GM18511 (cell line): Measurements from ENCODE around the gene DDX3X.
A peak's percentile ranks its signal among the peaks of the same experiment; 100 is the strongest.
"Not testable (repeated sequence)": the region's sequence is repeated elsewhere in the genome, so short reads cannot be mapped to it uniquely, and the experiment has no call there.

Experiments used
- ATAC-seq: cut with Tn5 transposase; IDR thresholded peaks from one replicate; pipeline ENCODE4 v1.9.1; 2021; ENCODE audit warnings: mild to moderate bottlenecking, moderate library complexity; ENCODE audit not compliant: unreplicated experiment

The DDX3X gene

GRCh38 chrX:41333744-41334362 lies at the start of gene DDX3X:
DDX3X (plus strand) TSS chrX:41334162; CDS start chrX:41334253, 91 bp downstream.
- peak; percentile 62 for ATAC-seq

- not testable (repeated sequence) for ATAC-seq
Observed at GRCh38 chrX:41285928-41286327, 48.0 kb upstream of the DDX3X start.

GRCh38 chrX:41288641-41289040 lies 45.3 kb upstream of the DDX3X start:
- ATAC-seq = no peak

- ATAC-seq = no peak
Observed at GRCh38 chrX:41289095-41289494, 44.9 kb upstream of the DDX3X start.

GRCh38 chrX:41291309-41291708 lies 42.7 kb upstream of the DDX3X start:
- ATAC-seq = no peak

GRCh38 chrX:41293269-41293668 lies 40.7 kb upstream of the DDX3X start:
- ATAC-seq = no peak

- ATAC-seq = no peak
Observed at GRCh38 chrX:41300758-41301437, 33.1 kb upstream of the DDX3X start.

GRCh38 chrX:41301438-41301824 lies 32.5 kb upstream of the DDX3X start:
- ATAC-seq = peak; percentile 63

GRCh38 chrX:41302370-41302769 lies 31.6 kb upstream of the DDX3X start:
- no peak for ATAC-seq

- ATAC-seq = no peak
Observed at GRCh38 chrX:41303013-41303412, 30.9 kb upstream of the DDX3X start.

GRCh38 chrX:41304178-41304577 lies 29.8 kb upstream of the DDX3X start:
- ATAC-seq = no peak

GRCh38 chrX:41308884-41309647 lies 24.9 kb upstream of the DDX3X start:
- ATAC-seq = no peak

GRCh38 chrX:41312786-41313185 lies 21.2 kb upstream of the DDX3X start:
- ATAC-seq = no peak

GRCh38 chrX:41313419-41313818 lies 20.5 kb upstream of the DDX3X start:
- no peak for ATAC-seq

- ATAC-seq = no peak
Observed at GRCh38 chrX:41314204-41314603, 19.8 kb upstream of the DDX3X start.

- ATAC-seq = no peak
Observed at GRCh38 chrX:41314881-41315280, 19.1 kb upstream of the DDX3X start.

- not testable (repeated sequence) for ATAC-seq
Observed at GRCh38 chrX:41316266-41316665, 17.7 kb upstream of the DDX3X start.

GRCh38 chrX:41317477-41318208 lies 16.3 kb upstream of the DDX3X start:
- ATAC-seq = no peak

GRCh38 chrX:41320393-41320792 lies 13.6 kb upstream of the DDX3X start:
- no peak for ATAC-seq

GRCh38 chrX:41322821-41323603 lies 10.9 kb upstream of the DDX3X start:
- no peak for ATAC-seq

- ATAC-seq = no peak
Observed at GRCh38 chrX:41326431-41326830, 7.5 kb upstream of the DDX3X start.
